ENCODE data around the gene GORAB.

GRCh38 chr1:170556917-170557316, 25.0 kb downstream of the GORAB start:
- TF ChIP-seq, protein P1, sequence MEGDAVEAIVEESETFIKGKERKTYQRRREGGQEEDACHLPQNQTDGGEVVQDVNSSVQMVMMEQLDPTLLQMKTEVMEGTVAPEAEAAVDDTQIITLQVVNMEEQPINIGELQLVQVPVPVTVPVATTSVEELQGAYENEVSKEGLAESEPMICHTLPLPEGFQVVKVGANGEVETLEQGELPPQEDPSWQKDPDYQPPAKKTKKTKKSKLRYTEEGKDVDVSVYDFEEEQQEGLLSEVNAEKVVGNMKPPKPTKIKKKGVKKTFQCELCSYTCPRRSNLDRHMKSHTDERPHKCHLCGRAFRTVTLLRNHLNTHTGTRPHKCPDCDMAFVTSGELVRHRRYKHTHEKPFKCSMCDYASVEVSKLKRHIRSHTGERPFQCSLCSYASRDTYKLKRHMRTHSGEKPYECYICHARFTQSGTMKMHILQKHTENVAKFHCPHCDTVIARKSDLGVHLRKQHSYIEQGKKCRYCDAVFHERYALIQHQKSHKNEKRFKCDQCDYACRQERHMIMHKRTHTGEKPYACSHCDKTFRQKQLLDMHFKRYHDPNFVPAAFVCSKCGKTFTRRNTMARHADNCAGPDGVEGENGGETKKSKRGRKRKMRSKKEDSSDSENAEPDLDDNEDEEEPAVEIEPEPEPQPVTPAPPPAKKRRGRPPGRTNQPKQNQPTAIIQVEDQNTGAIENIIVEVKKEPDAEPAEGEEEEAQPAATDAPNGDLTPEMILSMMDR (IDR thresholded peaks at IDR 0.05 in 8 of 11, conservative IDR thresholded peaks at IDR 0.05 in 3 of 11), result no peak
- TF ChIP-seq POLR2AphosphoS5 (IDR thresholded peaks at IDR 0.05) (no peak), POLR2A (IDR thresholded peaks at IDR 0.05) (no peak)
